Measurements from ENCODE around the gene INVS. TPM values are rescaled to one million over a fixed set of nuclear protein-coding genes. Genes with fewer than 3 reads are reported as not detected.
"Not testable (repeated sequence)": the region's sequence is repeated elsewhere in the genome, so short reads cannot be mapped to it uniquely, and the experiment has no call there.

INVS gene
- total RNA-seq, 1 donor from 2014 or later = 26.4 TPM

- peak; percentile 29 for DNase-seq (ENCODE audit: low spot score)
Measured at GRCh38 chr9:100322954-100323536, 224.0 kb downstream of the INVS start.

GRCh38 chr9:100324594-100325200 lies 225.7 kb downstream of the INVS start:
- no peak for DNase-seq (ENCODE audit: low spot score)

GRCh38 chr9:100338736-100339135 lies 239.7 kb downstream of the INVS start:
- DNase-seq (ENCODE audit: low spot score) = not testable (repeated sequence)

- no peak for DNase-seq (ENCODE audit: low spot score)
Measured at GRCh38 chr9:100340224-100340623, 241.2 kb downstream of the INVS start.

- DNase-seq (ENCODE audit: low spot score) = no peak
Measured at GRCh38 chr9:100341889-100342288, 242.8 kb downstream of the INVS start.

- no peak for DNase-seq (ENCODE audit: low spot score)
Measured at GRCh38 chr9:100346836-100347235, 247.8 kb downstream of the INVS start.

- DNase-seq (ENCODE audit: low spot score) = no peak
Measured at GRCh38 chr9:100350188-100350587, 251.1 kb downstream of the INVS start.

Other genes starting within 250 kb of the INVS start
- 29.5 TPM for gene STX17, start 192.6 kb upstream of the INVS start, total RNA-seq
- 26.3 TPM for gene ERP44, start 243 bp upstream of the INVS start, total RNA-seq